ENCODE measurements around the gene PRAMEF1. TPM values are rescaled to one million over a fixed set of nuclear protein-coding genes. Genes with fewer than 3 reads are reported as not detected.
A peak's percentile ranks its signal among the peaks of the same experiment; 100 is the strongest.

PRAMEF1 gene
- total RNA-seq, 1 experiment from 2014 or later = not detected

- DNase-seq (ENCODE audit: low spot score) = no peak
- no peak; the same call in 1 of the 2 replicates for ATAC-seq
- POLR2A ChIA-PET = no interaction called here
- Mint-ChIP-seq H3K27me3 (ENCODE audit: low read depth) (no peaks in the 10 kb centered on the region; the same call in 1 of the 2 replicates), H3K36me3 (no peaks in the 10 kb centered on the region), H3K4me1 (peaks cover 9% of the 10 kb centered on the region; the same call in 1 of the 2 replicates), H3K27ac (no peak overlapping the region), H3K9me3 (no peaks in the 10 kb centered on the region), H3K4me3 (no peak overlapping the region)
- TF ChIP-seq ZNF219 (CRISPR knock-in tag; IDR thresholded peaks at IDR 0.05; ENCODE audit: borderline replicate concordance) (no peak), TCF7 (CRISPR knock-in tag; IDR thresholded peaks at IDR 0.05; ENCODE audit: low read depth) (no peak), CREM (CRISPR knock-in tag; IDR thresholded peaks at IDR 0.05) (no peak), CDX4 (CRISPR knock-in tag; IDR thresholded peaks at IDR 0.05; ENCODE audit: borderline replicate concordance) (no peak), CBFB (CRISPR knock-in tag; IDR thresholded peaks at IDR 0.05; ENCODE audit: low read depth) (no peak), EMX1 (CRISPR knock-in tag; IDR thresholded peaks at IDR 0.05) (no peak), ESRRA (CRISPR knock-in tag; IDR thresholded peaks at IDR 0.05; ENCODE audit: borderline replicate concordance) (no peak), ZBTB21 (CRISPR knock-in tag; IDR thresholded peaks at IDR 0.05; ENCODE audit: borderline replicate concordance) (no peak), SP1 (CRISPR knock-in tag; conservative IDR thresholded peaks at IDR 0.05) (no peak), ATF2 (CRISPR knock-in tag; IDR thresholded peaks at IDR 0.05; ENCODE audit: borderline replicate concordance, low read depth) (no peak), ETV6 (CRISPR knock-in tag; IDR thresholded peaks at IDR 0.05) (no peak), MXD4 (CRISPR knock-in tag; IDR thresholded peaks at IDR 0.05; ENCODE audit: borderline replicate concordance) (no peak), ZNF232 (CRISPR knock-in tag; IDR thresholded peaks at IDR 0.05) (no peak), PRRX2 (CRISPR knock-in tag; IDR thresholded peaks at IDR 0.05) (no peak), TEAD1 (CRISPR knock-in tag; IDR thresholded peaks at IDR 0.05) (no peak)
- TF ChIP-seq, protein P1, sequence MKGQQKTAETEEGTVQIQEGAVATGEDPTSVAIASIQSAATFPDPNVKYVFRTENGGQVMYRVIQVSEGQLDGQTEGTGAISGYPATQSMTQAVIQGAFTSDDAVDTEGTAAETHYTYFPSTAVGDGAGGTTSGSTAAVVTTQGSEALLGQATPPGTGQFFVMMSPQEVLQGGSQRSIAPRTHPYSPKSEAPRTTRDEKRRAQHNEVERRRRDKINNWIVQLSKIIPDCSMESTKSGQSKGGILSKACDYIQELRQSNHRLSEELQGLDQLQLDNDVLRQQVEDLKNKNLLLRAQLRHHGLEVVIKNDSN (CRISPR knock-in tag; IDR thresholded peaks at IDR 0.05) = no peak
- CTCF ChIA-PET = no interaction called here
Observed at GRCh38 chr1:12757836-12758235, 33.4 kb upstream of the PRAMEF1 start.

GRCh38 chr1:12760256-12760795 lies 30.9 kb upstream of the PRAMEF1 start:
- no peak for TF ChIP-seq E2F1 (CRISPR knock-in tag; IDR thresholded peaks at IDR 0.05)
- no peak for TF ChIP-seq KAT7 (CRISPR knock-in tag; IDR thresholded peaks at IDR 0.05; ENCODE audit: borderline replicate concordance)
- 0 out of 2 replicates have a peak, but pooled peaks have one; percentile 15 for TF ChIP-seq FOXP1 (CRISPR knock-in tag; IDR thresholded peaks at IDR 0.05; ENCODE audit: borderline replicate concordance)
- TF ChIP-seq, protein P2, sequence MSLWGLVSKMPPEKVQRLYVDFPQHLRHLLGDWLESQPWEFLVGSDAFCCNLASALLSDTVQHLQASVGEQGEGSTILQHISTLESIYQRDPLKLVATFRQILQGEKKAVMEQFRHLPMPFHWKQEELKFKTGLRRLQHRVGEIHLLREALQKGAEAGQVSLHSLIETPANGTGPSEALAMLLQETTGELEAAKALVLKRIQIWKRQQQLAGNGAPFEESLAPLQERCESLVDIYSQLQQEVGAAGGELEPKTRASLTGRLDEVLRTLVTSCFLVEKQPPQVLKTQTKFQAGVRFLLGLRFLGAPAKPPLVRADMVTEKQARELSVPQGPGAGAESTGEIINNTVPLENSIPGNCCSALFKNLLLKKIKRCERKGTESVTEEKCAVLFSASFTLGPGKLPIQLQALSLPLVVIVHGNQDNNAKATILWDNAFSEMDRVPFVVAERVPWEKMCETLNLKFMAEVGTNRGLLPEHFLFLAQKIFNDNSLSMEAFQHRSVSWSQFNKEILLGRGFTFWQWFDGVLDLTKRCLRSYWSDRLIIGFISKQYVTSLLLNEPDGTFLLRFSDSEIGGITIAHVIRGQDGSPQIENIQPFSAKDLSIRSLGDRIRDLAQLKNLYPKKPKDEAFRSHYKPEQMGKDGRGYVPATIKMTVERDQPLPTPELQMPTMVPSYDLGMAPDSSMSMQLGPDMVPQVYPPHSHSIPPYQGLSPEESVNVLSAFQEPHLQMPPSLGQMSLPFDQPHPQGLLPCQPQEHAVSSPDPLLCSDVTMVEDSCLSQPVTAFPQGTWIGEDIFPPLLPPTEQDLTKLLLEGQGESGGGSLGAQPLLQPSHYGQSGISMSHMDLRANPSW (CRISPR knock-in tag; conservative IDR thresholded peaks at IDR 0.05; ENCODE audit: low read depth) = no peak
- no peak for TF ChIP-seq HMGXB4 (CRISPR knock-in tag; IDR thresholded peaks at IDR 0.05)
- peak; percentile 61 for TF ChIP-seq CTCF (IDR thresholded peaks at IDR 0.05)
- no peak for TF ChIP-seq ZNF263 (CRISPR knock-in tag; IDR thresholded peaks at IDR 0.05; ENCODE audit: low read depth)
- ATAC-seq (peak; percentile 93), DNase-seq (ENCODE audit: low spot score) (peak; percentile 57)
- Mint-ChIP-seq H3K9me3 (no peaks in the 10 kb centered on the region), H3K4me3 (no peak overlapping the region), H3K27ac (no peak overlapping the region), H3K36me3 (no peaks in the 10 kb centered on the region), H3K27me3 (ENCODE audit: low read depth) (no peaks in the 10 kb centered on the region; the same call in 1 of the 2 replicates), H3K4me1 (peaks cover 18% of the 10 kb centered on the region)
- ChIA-PET CTCF (interaction anchor here (0.6 to 1.1 kb wide), 5 partner anchors 10 to 496 kb away, joined by 3 to 7 read pairs (median 3); no protein-coding TSS in a partner anchor), POLR2A (no interaction called here)

Measured in WTC11 (cell line).